ENCODE measurements around the gene CAMK4. TPM values are rescaled to one million over a fixed set of nuclear protein-coding genes. Genes with fewer than 3 reads are reported as not detected.

The CAMK4 gene
- total and polyA plus RNA-seq, 9 of the 15 experiments (the other 6 are each of a cell fraction or from before 2014, with no cell fraction given), result 0.35 TPM; not detected in 8

- FAIRE-seq (no peak), ATAC-seq (no peak), DNase-seq (ENCODE audit: extremely low read depth in 1 of 4, low spot score in 3 of 4) (no peak)
- TF ChIP-seq CBFA2T3 (IDR thresholded peaks at IDR 0.05) (no peak), CC2D1A (IDR thresholded peaks at IDR 0.05) (no peak), TAL1 (IDR thresholded peaks at IDR 0.05) (no peak), E4F1 (CRISPR knock-in tag; IDR thresholded peaks at IDR 0.05; ENCODE audit: borderline replicate concordance) (no peak), PRMT5 (CRISPR knock-in tag; IDR thresholded peaks at IDR 0.05) (no peak), ZNF146 (CRISPR knock-in tag; IDR thresholded peaks at IDR 0.05; ENCODE audit: unreplicated experiment) (no peak), CHD4 (IDR thresholded peaks at IDR 0.05; ENCODE audit: insufficient read depth, insufficient replicate concordance, low read depth, low read length, poor library complexity, severe bottlenecking) (no peak), SRSF3 (IDR thresholded peaks at IDR 0.05; ENCODE audit: insufficient read depth, low read length) (no peak), HNRNPLL (IDR thresholded peaks at IDR 0.05; ENCODE audit: low read depth, low read length, poor library complexity, severe bottlenecking) (no peak), ZNF764 (CRISPR knock-in tag; IDR thresholded peaks at IDR 0.05; ENCODE audit: low read depth) (no peak), ASH1L (IDR thresholded peaks at IDR 0.05; ENCODE audit: borderline replicate concordance, low read depth, partially characterized antibody) (no peak), HNRNPH1 (optimal IDR thresholded peaks at IDR 0.05; ENCODE audit: low read depth, low read length) (no peak), TBL1XR1 (IDR thresholded peaks at IDR 0.05; ENCODE audit: low read length in 2 of 2) (no peak), CBX5 (IDR thresholded peaks at IDR 0.05; ENCODE audit: borderline replicate concordance, low read depth) (no peak), HDAC3 (IDR thresholded peaks at IDR 0.05; ENCODE audit: borderline replicate concordance, partially characterized antibody) (no peak), HDGF (IDR thresholded peaks at IDR 0.05) (no peak), CTBP1 (IDR thresholded peaks at IDR 0.05; ENCODE audit: borderline replicate concordance) (no peak), BACH1 (tag; IDR thresholded peaks at IDR 0.05) (no peak), SRSF7 (optimal IDR thresholded peaks at IDR 0.05; ENCODE audit: low read depth, low read length) (no peak), DNMT1 (IDR thresholded peaks at IDR 0.05) (no peak)
- in situ Hi-C loops (cut with MboI) (no loop called here), intact Hi-C loops (cut with micrococcal nuclease) (no loop called here)
- Histone ChIP-seq H3K27me3 (ENCODE audit: control insufficient read depth in 2 of 2, insufficient read depth in 2 of 2, low read length in 2 of 2) (peaks cover 0 to 5% of the 10 kb centered on the region in 2 experiments; a peak in 1 of 5 replicates), H3K4me1 (replicated peaks in 1 of 2; ENCODE audit: control insufficient read depth in 2 of 2, insufficient read depth in 2 of 2, low read length in 2 of 2) (no peaks in the 10 kb centered on the region), H3K4me2 (ENCODE audit: insufficient read depth, low read length) (no peak overlapping the region), H2AFZ (ENCODE audit: low read depth, low read length) (no peak overlapping the region), H3K27ac (ENCODE audit: extremely low read depth, low read depth, low read length) (no peak overlapping the region), H3K36me3 (ENCODE audit: control insufficient read depth, insufficient read depth, low read length) (no peaks in the 10 kb centered on the region), H3K9me1 (ENCODE audit: control insufficient read depth, insufficient read depth, low read length) (no peaks in the 10 kb centered on the region), H3K79me2 (ENCODE audit: control insufficient read depth, insufficient read depth, low read length) (no peaks in the 10 kb centered on the region), H4K20me1 (replicated peaks; ENCODE audit: control insufficient read depth, insufficient read depth, low read length) (no peaks in the 10 kb centered on the region; the same call in 1 of the 2 replicates), H3K9me3 (replicated peaks; ENCODE audit: control insufficient read depth, insufficient read depth, low read depth, low read length) (no peaks in the 10 kb centered on the region), H3K9ac (ENCODE audit: insufficient read depth in 1 of 2, low read depth in 2 of 2, low read length in 2 of 2) (no peak overlapping the region), H3K4me3 (no peak overlapping the region)
- 0% methylated on average over 10 of the region's 10 CpGs for WGBS (ENCODE audit: insufficient coverage, low coverage, missing lambda C conversion rate)
- BruUV-seq (replicated peaks), result no TSS peak
- ChIA-PET POLR2A (no interaction called here), CTCF (ENCODE audit: low intra/inter-chr PET ratio) (no interaction called here)
These were observed 14.4 kb downstream of the CAMK4 start for GRCh38 chr5:111238431-111239225.
